HEK293 (cell line): ENCODE data around the gene PRKAR2B.

Source experiments
- CTCF ChIA-PET: fragments of 350-600 bp; formaldehyde crosslinking; extraction: SDS; loops from one replicate; lab custom pipeline; 2021; ENCODE audit warnings: antibody characterized with exemption; lab: Yijun Ruan, JAX
- POLR2A ChIA-PET: fragments of 300-600 bp; formaldehyde crosslinking; extraction: SDS; loops from one replicate; lab custom pipeline; 2020; ENCODE audit warnings: antibody characterized with exemption, inconsistent platforms; lab: Yijun Ruan, JAX
- H3K27ac ChIP-seq: fragments of 200-500 bp; sonication (Bioruptor generic); 2 replicates; pipeline ENCODE4 v1.5.1; 2014; ENCODE audit warnings: low read depth, low read length, control low read depth, inconsistent platforms; ENCODE audit errors: extremely low read depth
- H3K36me3 ChIP-seq, 2 experiments: fragments of 200-500 bp in 1 of 2; sonication (Bioruptor generic) in 1 of 2; 1 replicate in 1 of 2; 2 replicates in 1 of 2; pipeline ENCODE4 v1.5.1; 2014 to 2017; ENCODE audit warnings: inconsistent platforms in 2 of 2, low read length in 2 of 2; ENCODE audit not compliant: control insufficient read depth in 2 of 2, insufficient read depth in 1 of 2
- H3K4me1 ChIP-seq: fragments of 200-500 bp; sonication (Bioruptor generic); 2 replicates; pipeline ENCODE4 v1.5.1; 2014; ENCODE audit warnings: mild to moderate bottlenecking, low read length, inconsistent platforms; ENCODE audit not compliant: control insufficient read depth, insufficient read depth
- H3K4me3 ChIP-seq: 2 replicates; pipeline ENCODE4 v1.5.1; 2011; ENCODE audit warnings: low read depth, mild to moderate bottlenecking, control low read depth, low read length, moderate library complexity
- H3K9me3 ChIP-seq: fragments of 200-500 bp; sonication (Bioruptor generic); 2 replicates; pipeline ENCODE4 v1.5.1; 2014; ENCODE audit warnings: low read depth, low read length, inconsistent platforms; ENCODE audit not compliant: control insufficient read depth, insufficient read depth
- ATF2 ChIP-seq: fragments of 450-650 bp; formaldehyde crosslinking; IDR thresholded peaks from 2 replicates; pipeline ENCODE4 v1.5.1; 2016; ENCODE audit warnings: missing biosample characterization, missing genetic modification characterization, low read depth
- CTCF ChIP-seq: fragments of 450-650 bp; formaldehyde crosslinking; IDR thresholded peaks from 2 replicates; pipeline ENCODE4 v1.5.1; 2016; ENCODE audit warnings: missing biosample characterization, missing genetic modification characterization
- KLF1 ChIP-seq: fragments of 450-650 bp; formaldehyde crosslinking; IDR thresholded peaks from 2 replicates; pipeline ENCODE4 v1.5.1; 2016; ENCODE audit warnings: missing biosample characterization, missing genetic modification characterization
- PATZ1 ChIP-seq: fragments of 450-650 bp; formaldehyde crosslinking; IDR thresholded peaks from 2 replicates; pipeline ENCODE4 v1.5.1; 2016; ENCODE audit warnings: missing biosample characterization, missing genetic modification characterization
- SETDB1 ChIP-seq: IDR thresholded peaks from one replicate; pipeline ENCODE4 v1.6.1; 2017; ENCODE audit warnings: mild to moderate bottlenecking, low read length, moderate library complexity, mixed read lengths; ENCODE audit not compliant: insufficient read length
- ZBTB20 ChIP-seq: fragments of 450-650 bp; formaldehyde crosslinking; IDR thresholded peaks from 2 replicates; pipeline ENCODE4 v1.5.1; 2016; ENCODE audit warnings: missing biosample characterization, missing genetic modification characterization
- ZNF148 ChIP-seq: fragments of 450-650 bp; formaldehyde crosslinking; IDR thresholded peaks from 2 replicates; pipeline ENCODE4 v1.5.0; 2017; ENCODE audit warnings: missing biosample characterization, missing genetic modification characterization, borderline replicate concordance
- ZNF211 ChIP-seq: fragments of 450-650 bp; formaldehyde crosslinking; IDR thresholded peaks from 2 replicates; pipeline ENCODE4 v1.5.1; 2016; ENCODE audit warnings: low read depth, missing biosample characterization, missing genetic modification characterization
- ZNF280D ChIP-seq: fragments of 450-650 bp; formaldehyde crosslinking; IDR thresholded peaks from 2 replicates; pipeline ENCODE4 v1.5.1; 2016; ENCODE audit warnings: missing biosample characterization, missing genetic modification characterization
- ZNF335 ChIP-seq: fragments of 450-650 bp; formaldehyde crosslinking; conservative IDR thresholded peaks from 2 replicates; pipeline ENCODE4 v1.5.1; 2016; ENCODE audit warnings: missing biosample characterization, missing genetic modification characterization
- ZNF362 ChIP-seq: fragments of 450-650 bp; formaldehyde crosslinking; IDR thresholded peaks from 2 replicates; pipeline ENCODE4 v1.5.1; 2016; ENCODE audit warnings: missing biosample characterization, missing genetic modification characterization
- ZNF394 ChIP-seq: fragments of 450-650 bp; formaldehyde crosslinking; IDR thresholded peaks from 2 replicates; pipeline ENCODE4 v1.5.1; 2016; ENCODE audit warnings: missing biosample characterization, missing genetic modification characterization, mild to moderate bottlenecking, moderate library complexity, borderline replicate concordance
- ZNF423 ChIP-seq: fragments of 450-650 bp; formaldehyde crosslinking; IDR thresholded peaks from 2 replicates; pipeline ENCODE4 v1.5.1; 2016; ENCODE audit warnings: missing biosample characterization, missing genetic modification characterization
- ZNF513 ChIP-seq: fragments of 450-650 bp; IDR thresholded peaks from 2 replicates; pipeline ENCODE4 v1.5.1; 2018; ENCODE audit warnings: missing biosample characterization, missing genetic modification characterization
- ZNF529 ChIP-seq: fragments of 450-650 bp; formaldehyde crosslinking; IDR thresholded peaks from 2 replicates; pipeline ENCODE4 v1.5.1; 2017; ENCODE audit warnings: missing genetic modification characterization, missing biosample characterization; ENCODE audit not compliant: insufficient replicate concordance
- ZNF600 ChIP-seq: fragments of 450-650 bp; formaldehyde crosslinking; IDR thresholded peaks from 2 replicates; pipeline ENCODE4 v1.5.1; 2016; ENCODE audit warnings: missing biosample characterization, missing genetic modification characterization
- ZNF830 ChIP-seq: fragments of 450-650 bp; IDR thresholded peaks from 2 replicates; pipeline ENCODE4 v1.5.0; 2018; ENCODE audit warnings: missing biosample characterization, missing genetic modification characterization, low read depth, mild to moderate bottlenecking, moderate library complexity
- ZSCAN23 ChIP-seq: fragments of 450-650 bp; formaldehyde crosslinking; IDR thresholded peaks from 2 replicates; pipeline ENCODE4 v1.5.1; 2016; ENCODE audit warnings: missing biosample characterization, missing genetic modification characterization

PRKAR2B gene

GRCh38 chr7:107080533-107080932 is 36.0 kb downstream of the PRKAR2B start (continued):
- TF ChIP-seq ZNF830 (tag by site-specific recombination) (no peak), ZNF529 (tag by site-specific recombination) (no peak), ZNF423 (no peak), SETDB1 (no peak), ZNF335 (tag by site-specific recombination) (no peak), CTCF (no peak), KLF1 (tag by site-specific recombination) (no peak), ZNF211 (tag by site-specific recombination) (no peak), ZNF362 (no peak)

- CTCF ChIA-PET: no interaction called here
- H3K9me3 ChIP-seq: no peaks in the 10 kb centered on the region
- no peak for TF ChIP-seq ZNF600 (tag by site-specific recombination)
- TF ChIP-seq ATF2 (tag by site-specific recombination): peak; percentile 72
- no peak overlapping the region for H3K4me3 ChIP-seq
- H3K36me3 ChIP-seq: no peaks in the 10 kb centered on the region
- no peaks in the 10 kb centered on the region for H3K4me1 ChIP-seq
- POLR2A ChIA-PET: interaction anchor here (0.6 kb wide), 1 partner anchor 20 kb away, joined by 3 read pairs; no protein-coding TSS in a partner anchor
- H3K27ac ChIP-seq: no peak overlapping the region
Observed at GRCh38 chr7:107085180-107085579, 40.7 kb downstream of the PRKAR2B start.

GRCh38 chr7:107089627-107090026 is 45.1 kb downstream of the PRKAR2B start:
- H3K9me3 ChIP-seq: no peaks in the 10 kb centered on the region
- CTCF ChIA-PET: no interaction called here
- TF ChIP-seq ZNF148 (no peak), ZNF513 (tag by site-specific recombination) (no peak), PATZ1 (tag by site-specific recombination) (no peak), ZBTB20 (tag by site-specific recombination) (no peak), ZSCAN23 (tag by site-specific recombination) (no peak), ZNF280D (tag by site-specific recombination) (no peak), ZNF394 (tag by site-specific recombination) (no peak)
- TF ChIP-seq, all 188 proteins: peak for 0
- H3K4me1 ChIP-seq: no peaks in the 10 kb centered on the region
- POLR2A ChIA-PET: no interaction called here
- H3K36me3 ChIP-seq: no peaks in the 10 kb centered on the region
- H3K27ac ChIP-seq: no peak overlapping the region
- H3K4me3 ChIP-seq: no peak overlapping the region
